GM12878 (cell line): ENCODE results near the gene HOXA10.

ENCODE experiments used
- EZH2 ChIP-seq: IDR thresholded peaks from 2 replicates; pipeline ENCODE4 v1.6.1; 2012; ENCODE audit warnings: low read depth, mild to moderate bottlenecking, control low read depth, inconsistent platforms, low read length, borderline replicate concordance; ENCODE audit not compliant: control insufficient read depth
- JUND ChIP-seq: IDR thresholded peaks from 2 replicates; pipeline ENCODE4 v1.6.1; 2012; ENCODE audit warnings: low read depth, mild to moderate bottlenecking, low read length, improper control_type of control experiment, moderate library complexity
- POLR2A ChIP-seq: IDR thresholded peaks from 2 replicates; pipeline ENCODE4 v1.6.1; 2011; ENCODE audit warnings: low read depth, mild to moderate bottlenecking, low read length
- SIX5 ChIP-seq: IDR thresholded peaks from 2 replicates; pipeline ENCODE4 v1.6.1; 2011; ENCODE audit warnings: mild to moderate bottlenecking, low read depth, low read length, moderate library complexity; ENCODE audit not compliant: severe bottlenecking
- SPI1 ChIP-seq: IDR thresholded peaks from 2 replicates; pipeline ENCODE4 v1.6.1; 2011; ENCODE audit warnings: low read depth, mild to moderate bottlenecking, low read length, moderate library complexity, borderline replicate concordance; ENCODE audit not compliant: insufficient read depth
- TF ChIP-seq, protein P1 (sequence below), 3 experiments: IDR thresholded peaks in 2 of 3; conservative IDR thresholded peaks in 1 of 3; 2 replicates each; pipeline ENCODE4 v1.5.1; 2011; ENCODE audit warnings: low read depth in 3 of 3, low read length in 3 of 3, mild to moderate bottlenecking in 3 of 3, control low read depth in 2 of 3, moderate library complexity in 2 of 3, inconsistent platforms in 1 of 3, mixed read lengths in 1 of 3; ENCODE audit not compliant: control insufficient read depth in 2 of 3, insufficient read depth in 1 of 3; ENCODE audit errors: extremely low read depth in 1 of 3
- TF ChIP-seq, protein P2 (sequence below): IDR thresholded peaks from 2 replicates; pipeline ENCODE4 v1.6.1; 2011; ENCODE audit warnings: borderline replicate concordance, low read depth, mild to moderate bottlenecking, moderate library complexity, low read length; ENCODE audit not compliant: insufficient read depth, poor library complexity, severe bottlenecking
- TF ChIP-seq, protein P3 (sequence below): fragments of 450-650 bp; formaldehyde crosslinking; IDR thresholded peaks from 2 replicates; pipeline ENCODE4 v1.4.0; 2022; ENCODE audit warnings: mild to moderate bottlenecking, moderate library complexity

DNA sequence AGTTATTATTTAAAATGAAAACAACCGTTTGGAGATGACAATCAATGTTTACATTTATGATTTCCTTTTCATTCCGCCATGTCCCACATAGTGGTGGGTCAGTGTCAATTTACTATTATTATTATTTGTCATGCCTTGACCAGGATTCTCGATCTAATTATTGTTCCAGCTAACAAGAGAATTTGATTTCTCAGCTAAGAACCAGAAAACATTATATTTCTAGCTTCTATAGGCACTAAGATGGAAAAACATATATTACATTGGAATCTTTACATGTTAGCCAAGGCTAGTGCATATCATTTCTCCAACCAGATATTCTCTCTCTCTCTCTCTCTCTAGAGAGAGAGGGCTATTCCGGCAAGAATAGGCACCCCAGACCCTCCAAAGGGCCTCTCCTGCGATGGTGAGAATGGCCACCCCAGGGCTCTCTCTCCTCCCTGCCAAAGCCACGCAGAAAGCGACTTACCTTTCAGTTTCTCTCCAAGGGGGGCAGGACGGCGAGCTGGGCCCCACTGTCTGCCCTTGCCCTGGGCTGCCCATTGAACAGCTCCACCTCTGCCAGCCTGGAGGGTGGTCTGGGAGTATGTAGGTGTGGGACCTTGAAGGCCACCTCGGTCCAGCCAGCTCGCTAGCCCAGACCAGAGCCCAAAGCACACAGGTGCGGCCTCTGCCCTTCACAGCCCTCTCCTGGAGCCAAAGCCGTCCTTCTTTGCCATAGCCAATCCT, 24.1 kb downstream of the HOXA10 start:
- TF ChIP-seq JUND: no peak
- TF ChIP-seq POLR2A: no peak
- no peak for TF ChIP-seq SPI1
- TF ChIP-seq, protein P1, sequence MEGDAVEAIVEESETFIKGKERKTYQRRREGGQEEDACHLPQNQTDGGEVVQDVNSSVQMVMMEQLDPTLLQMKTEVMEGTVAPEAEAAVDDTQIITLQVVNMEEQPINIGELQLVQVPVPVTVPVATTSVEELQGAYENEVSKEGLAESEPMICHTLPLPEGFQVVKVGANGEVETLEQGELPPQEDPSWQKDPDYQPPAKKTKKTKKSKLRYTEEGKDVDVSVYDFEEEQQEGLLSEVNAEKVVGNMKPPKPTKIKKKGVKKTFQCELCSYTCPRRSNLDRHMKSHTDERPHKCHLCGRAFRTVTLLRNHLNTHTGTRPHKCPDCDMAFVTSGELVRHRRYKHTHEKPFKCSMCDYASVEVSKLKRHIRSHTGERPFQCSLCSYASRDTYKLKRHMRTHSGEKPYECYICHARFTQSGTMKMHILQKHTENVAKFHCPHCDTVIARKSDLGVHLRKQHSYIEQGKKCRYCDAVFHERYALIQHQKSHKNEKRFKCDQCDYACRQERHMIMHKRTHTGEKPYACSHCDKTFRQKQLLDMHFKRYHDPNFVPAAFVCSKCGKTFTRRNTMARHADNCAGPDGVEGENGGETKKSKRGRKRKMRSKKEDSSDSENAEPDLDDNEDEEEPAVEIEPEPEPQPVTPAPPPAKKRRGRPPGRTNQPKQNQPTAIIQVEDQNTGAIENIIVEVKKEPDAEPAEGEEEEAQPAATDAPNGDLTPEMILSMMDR (IDR thresholded peaks at IDR 0.05 in 2 of 3, conservative IDR thresholded peaks at IDR 0.05 in 1 of 3; ENCODE audit: control insufficient read depth in 2 of 3, extremely low read depth in 1 of 3, insufficient read depth in 1 of 3, low read depth in 3 of 3, low read length in 3 of 3): no peak
- no peak for TF ChIP-seq SIX5
- TF ChIP-seq, protein P2, sequence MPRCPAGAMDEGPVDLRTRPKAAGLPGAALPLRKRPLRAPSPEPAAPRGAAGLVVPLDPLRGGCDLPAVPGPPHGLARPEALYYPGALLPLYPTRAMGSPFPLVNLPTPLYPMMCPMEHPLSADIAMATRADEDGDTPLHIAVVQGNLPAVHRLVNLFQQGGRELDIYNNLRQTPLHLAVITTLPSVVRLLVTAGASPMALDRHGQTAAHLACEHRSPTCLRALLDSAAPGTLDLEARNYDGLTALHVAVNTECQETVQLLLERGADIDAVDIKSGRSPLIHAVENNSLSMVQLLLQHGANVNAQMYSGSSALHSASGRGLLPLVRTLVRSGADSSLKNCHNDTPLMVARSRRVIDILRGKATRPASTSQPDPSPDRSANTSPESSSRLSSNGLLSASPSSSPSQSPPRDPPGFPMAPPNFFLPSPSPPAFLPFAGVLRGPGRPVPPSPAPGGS: no peak
- no peak for TF ChIP-seq EZH2
- TF ChIP-seq, protein P3, sequence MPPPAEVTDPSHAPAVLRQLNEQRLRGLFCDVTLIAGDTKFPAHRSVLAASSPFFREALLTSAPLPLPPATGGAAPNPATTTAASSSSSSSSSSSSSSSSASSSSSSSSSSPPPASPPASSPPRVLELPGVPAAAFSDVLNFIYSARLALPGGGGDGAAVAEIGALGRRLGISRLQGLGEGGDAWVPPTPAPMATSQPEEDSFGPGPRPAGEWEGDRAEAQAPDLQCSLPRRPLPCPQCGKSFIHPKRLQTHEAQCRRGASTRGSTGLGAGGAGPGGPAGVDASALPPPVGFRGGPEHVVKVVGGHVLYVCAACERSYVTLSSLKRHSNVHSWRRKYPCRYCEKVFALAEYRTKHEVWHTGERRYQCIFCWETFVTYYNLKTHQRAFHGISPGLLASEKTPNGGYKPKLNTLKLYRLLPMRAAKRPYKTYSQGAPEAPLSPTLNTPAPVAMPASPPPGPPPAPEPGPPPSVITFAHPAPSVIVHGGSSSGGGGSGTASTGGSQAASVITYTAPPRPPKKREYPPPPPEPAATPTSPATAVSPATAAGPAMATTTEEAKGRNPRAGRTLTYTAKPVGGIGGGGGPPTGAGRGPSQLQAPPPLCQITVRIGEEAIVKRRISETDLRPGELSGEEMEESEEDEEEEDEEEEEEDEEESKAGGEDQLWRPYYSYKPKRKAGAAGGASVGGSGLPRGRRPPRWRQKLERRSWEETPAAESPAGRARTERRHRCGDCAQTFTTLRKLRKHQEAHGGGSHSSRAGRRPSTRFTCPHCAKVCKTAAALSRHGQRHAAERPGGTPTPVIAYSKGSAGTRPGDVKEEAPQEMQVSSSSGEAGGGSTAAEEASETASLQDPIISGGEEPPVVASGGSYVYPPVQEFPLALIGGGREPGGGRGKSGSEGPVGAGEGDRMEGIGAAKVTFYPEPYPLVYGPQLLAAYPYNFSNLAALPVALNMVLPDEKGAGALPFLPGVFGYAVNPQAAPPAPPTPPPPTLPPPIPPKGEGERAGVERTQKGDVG (CRISPR knock-in tag): no peak
